ENCODE data around the gene PSMA6. TPM values are rescaled to one million over a fixed set of nuclear protein-coding genes. Genes with fewer than 3 reads are reported as not detected.
A peak's percentile ranks its signal among the peaks of the same experiment; 100 is the strongest.
"Not testable (repeated sequence)": the region's sequence is repeated elsewhere in the genome, so short reads cannot be mapped to it uniquely, and the experiment has no call there.

The PSMA6 gene
- total and polyA plus RNA-seq, 2 experiments from 2014 or later, result 216 to 296 TPM

GRCh38 chr14:35300228-35300627 lies 8.0 kb downstream of the PSMA6 start:
- H3K27ac Mint-ChIP-seq, result no peak overlapping the region
- peaks cover 13% of the 10 kb centered on the region; the same call in 1 of the 2 replicates for H4K20me1 ChIP-seq (replicated peaks; ENCODE audit: insufficient read depth)

GRCh38 chr14:35301334-35301733 lies 9.2 kb downstream of the PSMA6 start:
- not testable (repeated sequence) for H2AFZ ChIP-seq; H3K9me2 ChIP-seq (ENCODE audit: insufficient read depth); H3K27me3 ChIP-seq (ENCODE audit: insufficient read depth); H3K4me1 Mint-ChIP-seq; H3K27ac ChIP-seq (ENCODE audit: low read depth); H3K4me1 ChIP-seq (ENCODE audit: insufficient read depth); H3F3A ChIP-seq (replicated peaks; ENCODE audit: low read depth); H3K4me3 ChIP-seq; DNase-seq (ENCODE audit: low spot score); H3K27me3 Mint-ChIP-seq (ENCODE audit: insufficient read depth, low read depth, poor library complexity); H3K36me3 ChIP-seq (ENCODE audit: insufficient read depth); H3K9me3 Mint-ChIP-seq; H3K4me3 Mint-ChIP-seq; H3K27ac Mint-ChIP-seq; ATAC-seq; H3K4me2 ChIP-seq
- Histone ChIP-seq H3K79me2 (replicated peaks; ENCODE audit: insufficient read depth) (peaks cover 100% of the 10 kb centered on the region), H4K20me1 (replicated peaks; ENCODE audit: insufficient read depth) (peaks cover 15% of the 10 kb centered on the region)
- peaks cover 18% of the 10 kb centered on the region; the same call in 2 of the 3 replicates for H3K36me3 Mint-ChIP-seq (ENCODE audit: low read depth)

More at GRCh38 chr14:35300228-35300627, 8.0 kb downstream of the PSMA6 start:
- no peaks in the 10 kb centered on the region for H3K9me2 ChIP-seq (ENCODE audit: insufficient read depth)
- Mint-ChIP-seq H3K9me3 (no peaks in the 10 kb centered on the region), H3K4me3 (no peak overlapping the region), H3K36me3 (ENCODE audit: low read depth) (peaks cover 18% of the 10 kb centered on the region; the same call in 2 of the 3 replicates), H3K27me3 (ENCODE audit: insufficient read depth, low read depth, poor library complexity) (no peaks in the 10 kb centered on the region), H3K4me1 (peaks cover 16% of the 10 kb centered on the region; the same call in 2 of the 3 replicates)
- DNase-seq (ENCODE audit: low spot score) (no peak), ATAC-seq (no peak)
- H3K4me2 ChIP-seq, result no peak overlapping the region
- peaks cover 100% of the 10 kb centered on the region for H3K79me2 ChIP-seq (replicated peaks; ENCODE audit: insufficient read depth)
- peaks cover 7% of the 10 kb centered on the region for H3K4me1 ChIP-seq (ENCODE audit: insufficient read depth)
- H3K27ac ChIP-seq (ENCODE audit: low read depth), result no peak overlapping the region
- H3K4me3 ChIP-seq, result no peak overlapping the region
- H3K27me3 ChIP-seq (ENCODE audit: insufficient read depth), result no peaks in the 10 kb centered on the region
- TF ChIP-seq ZNF114 (CRISPR knock-in tag; IDR thresholded peaks at IDR 0.05) (no peak), CREB1 (CRISPR knock-in tag; IDR thresholded peaks at IDR 0.05; ENCODE audit: low read depth) (no peak), STAT1 (IDR thresholded peaks at IDR 0.05; ENCODE audit: unreplicated experiment) (no peak)
- no peaks in the 10 kb centered on the region for H3F3A ChIP-seq (replicated peaks; ENCODE audit: low read depth)
- no peak overlapping the region for H2AFZ ChIP-seq
- no peaks in the 10 kb centered on the region for H3K36me3 ChIP-seq (ENCODE audit: insufficient read depth)

- H3K27ac Mint-ChIP-seq, result peak overlapping the region; percentile 56; the same call in 1 of the 2 replicates
- TF ChIP-seq ZNF331 (CRISPR knock-in tag; IDR thresholded peaks at IDR 0.05; ENCODE audit: low read depth) (no peak), NANOG (IDR thresholded peaks at IDR 0.05; ENCODE audit: borderline replicate concordance) (no peak)
- H3K4me1 Mint-ChIP-seq, result peaks cover 2% of the 10 kb centered on the region; the same call in 1 of the 3 replicates
Observed at GRCh38 chr14:35301735-35302528, 9.8 kb downstream of the PSMA6 start.

More at GRCh38 chr14:35301735-35302528, 9.8 kb downstream of the PSMA6 start:
- Histone ChIP-seq H3K4me3 (no peak overlapping the region), H3K27ac (ENCODE audit: low read depth) (no peak overlapping the region), H4K20me1 (replicated peaks; ENCODE audit: insufficient read depth) (peaks cover 15% of the 10 kb centered on the region), H3K27me3 (ENCODE audit: insufficient read depth) (no peaks in the 10 kb centered on the region), H3K4me2 (no peak overlapping the region), H3K4me1 (ENCODE audit: insufficient read depth) (peaks cover under 1% of the 10 kb centered on the region; the same call in 1 of the 2 replicates), H3F3A (replicated peaks; ENCODE audit: low read depth) (no peaks in the 10 kb centered on the region), H3K79me2 (replicated peaks; ENCODE audit: insufficient read depth) (peaks cover 100% of the 10 kb centered on the region), H3K9me2 (ENCODE audit: insufficient read depth) (no peaks in the 10 kb centered on the region), H3K36me3 (ENCODE audit: insufficient read depth) (no peaks in the 10 kb centered on the region), H2AFZ (no peak overlapping the region)
- peaks cover 18% of the 10 kb centered on the region; the same call in 2 of the 3 replicates for H3K36me3 Mint-ChIP-seq (ENCODE audit: low read depth)
- no peak overlapping the region for H3K4me3 Mint-ChIP-seq
- H3K27me3 Mint-ChIP-seq (ENCODE audit: insufficient read depth, low read depth, poor library complexity), result peaks cover 3% of the 10 kb centered on the region
- no peak for DNase-seq (ENCODE audit: low spot score)
- ATAC-seq, result no peak
- H3K9me3 Mint-ChIP-seq, result no peaks in the 10 kb centered on the region

All from GM23338 (cell line).